ENCODE results near the gene USP19. TPM values are rescaled to one million over a fixed set of nuclear protein-coding genes. Genes with fewer than 3 reads are reported as not detected.
A peak's percentile ranks its signal among the peaks of the same experiment; 100 is the strongest.

USP19 gene, protein sequence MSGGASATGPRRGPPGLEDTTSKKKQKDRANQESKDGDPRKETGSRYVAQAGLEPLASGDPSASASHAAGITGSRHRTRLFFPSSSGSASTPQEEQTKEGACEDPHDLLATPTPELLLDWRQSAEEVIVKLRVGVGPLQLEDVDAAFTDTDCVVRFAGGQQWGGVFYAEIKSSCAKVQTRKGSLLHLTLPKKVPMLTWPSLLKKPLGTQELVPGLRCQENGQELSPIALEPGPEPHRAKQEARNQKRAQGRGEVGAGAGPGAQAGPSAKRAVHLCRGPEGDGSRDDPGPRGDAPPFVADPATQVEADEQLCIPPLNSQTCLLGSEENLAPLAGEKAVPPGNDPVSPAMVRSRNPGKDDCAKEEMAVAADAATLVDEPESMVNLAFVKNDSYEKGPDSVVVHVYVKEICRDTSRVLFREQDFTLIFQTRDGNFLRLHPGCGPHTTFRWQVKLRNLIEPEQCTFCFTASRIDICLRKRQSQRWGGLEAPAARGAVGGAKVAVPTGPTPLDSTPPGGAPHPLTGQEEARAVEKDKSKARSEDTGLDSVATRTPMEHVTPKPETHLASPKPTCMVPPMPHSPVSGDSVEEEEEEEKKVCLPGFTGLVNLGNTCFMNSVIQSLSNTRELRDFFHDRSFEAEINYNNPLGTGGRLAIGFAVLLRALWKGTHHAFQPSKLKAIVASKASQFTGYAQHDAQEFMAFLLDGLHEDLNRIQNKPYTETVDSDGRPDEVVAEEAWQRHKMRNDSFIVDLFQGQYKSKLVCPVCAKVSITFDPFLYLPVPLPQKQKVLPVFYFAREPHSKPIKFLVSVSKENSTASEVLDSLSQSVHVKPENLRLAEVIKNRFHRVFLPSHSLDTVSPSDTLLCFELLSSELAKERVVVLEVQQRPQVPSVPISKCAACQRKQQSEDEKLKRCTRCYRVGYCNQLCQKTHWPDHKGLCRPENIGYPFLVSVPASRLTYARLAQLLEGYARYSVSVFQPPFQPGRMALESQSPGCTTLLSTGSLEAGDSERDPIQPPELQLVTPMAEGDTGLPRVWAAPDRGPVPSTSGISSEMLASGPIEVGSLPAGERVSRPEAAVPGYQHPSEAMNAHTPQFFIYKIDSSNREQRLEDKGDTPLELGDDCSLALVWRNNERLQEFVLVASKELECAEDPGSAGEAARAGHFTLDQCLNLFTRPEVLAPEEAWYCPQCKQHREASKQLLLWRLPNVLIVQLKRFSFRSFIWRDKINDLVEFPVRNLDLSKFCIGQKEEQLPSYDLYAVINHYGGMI (N-terminal part only)
- polyA plus RNA-seq (58.5 and 62.0 TPM in 2 replicates), polyA minus RNA-seq (64.7 and 67.2 TPM in 2 replicates)

DNA sequence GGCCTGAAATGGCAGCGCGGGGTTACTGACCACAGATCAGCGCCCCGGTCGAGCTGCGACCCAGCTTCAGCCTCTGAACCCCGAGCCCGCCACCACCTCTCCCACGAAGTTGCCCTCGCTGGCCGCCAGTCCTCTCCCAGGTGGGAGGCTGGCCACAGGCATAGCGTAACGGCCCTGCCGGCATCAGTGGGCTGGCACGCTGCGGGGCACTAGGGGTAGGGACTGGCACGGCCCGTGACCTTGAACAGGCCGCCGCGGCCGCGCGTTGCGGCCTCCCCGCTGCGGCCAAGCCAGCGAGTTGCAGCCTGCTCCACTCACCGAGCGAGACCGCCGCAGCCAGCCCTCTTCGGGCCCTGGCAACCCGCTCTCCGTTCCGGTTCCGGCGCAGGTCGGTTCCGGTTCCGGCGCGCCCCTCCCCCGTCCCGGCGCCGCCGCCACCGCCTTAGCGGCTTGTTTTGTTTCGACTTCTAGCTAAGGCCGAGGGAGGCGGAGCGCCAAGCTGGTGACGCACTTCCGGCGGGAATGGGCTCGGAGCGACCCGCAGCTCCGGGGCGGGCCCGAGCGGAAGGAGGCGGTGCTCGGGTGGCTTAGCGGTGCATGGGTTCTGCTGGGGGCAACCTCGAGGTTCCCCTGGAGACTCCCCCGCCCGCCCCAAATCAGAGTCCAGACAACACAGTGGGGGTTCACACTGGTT lies at the start of gene USP19:
TSS of gene USP19 (minus strand) at position 386 of the 694 bp plus-strand sequence. CDS start 1,678 bp downstream, outside the sequence.
- Histone ChIP-seq H3F3A (ENCODE audit: insufficient read depth, low read length, poor library complexity, severe bottlenecking) (no peaks in the 10 kb centered on the region), H3K79me2 (replicated peaks; ENCODE audit: insufficient read depth, low read length) (peaks cover 15% of the 10 kb centered on the region), H3K4me3 (ENCODE audit: low read length) (peak within 1 kb of the TSS; percentile 100), H3K4me2 (ENCODE audit: low read length) (peak within 1 kb of the TSS; percentile 100), H4K20me1 (ENCODE audit: insufficient read depth) (no peaks in the 10 kb centered on the region), H3K36me3 (ENCODE audit: insufficient read depth, low read length) (peaks cover 1% of the 10 kb centered on the region), H3K9me3 (ENCODE audit: low read length) (no peaks in the 10 kb centered on the region), H3K27ac (ENCODE audit: low read length) (peak within 1 kb of the TSS; percentile 92), H2AFZ (ENCODE audit: low read depth, low read length) (peak within 1 kb of the TSS; percentile 73), H3K27me3 (ENCODE audit: insufficient read depth, low read depth, low read length) (no peaks in the 10 kb centered on the region), H3K9ac (ENCODE audit: low read length) (peak within 1 kb of the TSS; percentile 97), H3K9me2 (ENCODE audit: insufficient read depth, low read length) (no peaks in the 10 kb centered on the region)
- TF ChIP-seq MXI1 (conservative IDR thresholded peaks at IDR 0.05; ENCODE audit: poor library complexity, severe bottlenecking), result peak; percentile 85
- no peak for TF ChIP-seq EZH2 (IDR thresholded peaks at IDR 0.05; ENCODE audit: borderline replicate concordance, insufficient read depth, low read length, poor library complexity, severe bottlenecking)
- peak; percentile 94 for TF ChIP-seq POLR2AphosphoS5 (IDR thresholded peaks at IDR 0.05)
- TF ChIP-seq TAF1 (IDR thresholded peaks at IDR 0.05; ENCODE audit: low read depth), result no peak
- peak; percentile 75 for TF ChIP-seq EP300 (conservative IDR thresholded peaks at IDR 0.05; ENCODE audit: poor library complexity, severe bottlenecking)
- peak; percentile 46 for TF ChIP-seq RAD21 (conservative IDR thresholded peaks at IDR 0.05)
- TF ChIP-seq SMC3 (conservative IDR thresholded peaks at IDR 0.05; ENCODE audit: poor library complexity), result peak; percentile 59
- TF ChIP-seq, protein P1, sequence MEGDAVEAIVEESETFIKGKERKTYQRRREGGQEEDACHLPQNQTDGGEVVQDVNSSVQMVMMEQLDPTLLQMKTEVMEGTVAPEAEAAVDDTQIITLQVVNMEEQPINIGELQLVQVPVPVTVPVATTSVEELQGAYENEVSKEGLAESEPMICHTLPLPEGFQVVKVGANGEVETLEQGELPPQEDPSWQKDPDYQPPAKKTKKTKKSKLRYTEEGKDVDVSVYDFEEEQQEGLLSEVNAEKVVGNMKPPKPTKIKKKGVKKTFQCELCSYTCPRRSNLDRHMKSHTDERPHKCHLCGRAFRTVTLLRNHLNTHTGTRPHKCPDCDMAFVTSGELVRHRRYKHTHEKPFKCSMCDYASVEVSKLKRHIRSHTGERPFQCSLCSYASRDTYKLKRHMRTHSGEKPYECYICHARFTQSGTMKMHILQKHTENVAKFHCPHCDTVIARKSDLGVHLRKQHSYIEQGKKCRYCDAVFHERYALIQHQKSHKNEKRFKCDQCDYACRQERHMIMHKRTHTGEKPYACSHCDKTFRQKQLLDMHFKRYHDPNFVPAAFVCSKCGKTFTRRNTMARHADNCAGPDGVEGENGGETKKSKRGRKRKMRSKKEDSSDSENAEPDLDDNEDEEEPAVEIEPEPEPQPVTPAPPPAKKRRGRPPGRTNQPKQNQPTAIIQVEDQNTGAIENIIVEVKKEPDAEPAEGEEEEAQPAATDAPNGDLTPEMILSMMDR (IDR thresholded peaks at IDR 0.05; ENCODE audit: poor library complexity, severe bottlenecking), result no peak
- TF ChIP-seq, protein P2, sequence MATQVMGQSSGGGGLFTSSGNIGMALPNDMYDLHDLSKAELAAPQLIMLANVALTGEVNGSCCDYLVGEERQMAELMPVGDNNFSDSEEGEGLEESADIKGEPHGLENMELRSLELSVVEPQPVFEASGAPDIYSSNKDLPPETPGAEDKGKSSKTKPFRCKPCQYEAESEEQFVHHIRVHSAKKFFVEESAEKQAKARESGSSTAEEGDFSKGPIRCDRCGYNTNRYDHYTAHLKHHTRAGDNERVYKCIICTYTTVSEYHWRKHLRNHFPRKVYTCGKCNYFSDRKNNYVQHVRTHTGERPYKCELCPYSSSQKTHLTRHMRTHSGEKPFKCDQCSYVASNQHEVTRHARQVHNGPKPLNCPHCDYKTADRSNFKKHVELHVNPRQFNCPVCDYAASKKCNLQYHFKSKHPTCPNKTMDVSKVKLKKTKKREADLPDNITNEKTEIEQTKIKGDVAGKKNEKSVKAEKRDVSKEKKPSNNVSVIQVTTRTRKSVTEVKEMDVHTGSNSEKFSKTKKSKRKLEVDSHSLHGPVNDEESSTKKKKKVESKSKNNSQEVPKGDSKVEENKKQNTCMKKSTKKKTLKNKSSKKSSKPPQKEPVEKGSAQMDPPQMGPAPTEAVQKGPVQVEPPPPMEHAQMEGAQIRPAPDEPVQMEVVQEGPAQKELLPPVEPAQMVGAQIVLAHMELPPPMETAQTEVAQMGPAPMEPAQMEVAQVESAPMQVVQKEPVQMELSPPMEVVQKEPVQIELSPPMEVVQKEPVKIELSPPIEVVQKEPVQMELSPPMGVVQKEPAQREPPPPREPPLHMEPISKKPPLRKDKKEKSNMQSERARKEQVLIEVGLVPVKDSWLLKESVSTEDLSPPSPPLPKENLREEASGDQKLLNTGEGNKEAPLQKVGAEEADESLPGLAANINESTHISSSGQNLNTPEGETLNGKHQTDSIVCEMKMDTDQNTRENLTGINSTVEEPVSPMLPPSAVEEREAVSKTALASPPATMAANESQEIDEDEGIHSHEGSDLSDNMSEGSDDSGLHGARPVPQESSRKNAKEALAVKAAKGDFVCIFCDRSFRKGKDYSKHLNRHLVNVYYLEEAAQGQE (IDR thresholded peaks at IDR 0.05; ENCODE audit: borderline replicate concordance), result peak; percentile 78

All from neural cell (in vitro differentiated cells).